ENCODE results near the gene RAPGEF6. TPM values are rescaled to one million over a fixed set of nuclear protein-coding genes. Genes with fewer than 3 reads are reported as not detected.

Gene RAPGEF6
- total and polyA plus RNA-seq, 2 experiments from 2014 or later, result 9.5 to 20.3 TPM

GRCh38 chr5:131605086-131605485, 29.9 kb downstream of the RAPGEF6 start:
- H3F3A ChIP-seq (replicated peaks; ENCODE audit: low read depth), result no peaks in the 10 kb centered on the region
- no peaks in the 10 kb centered on the region for H3K9me2 ChIP-seq (ENCODE audit: insufficient read depth)
- Mint-ChIP-seq H3K27ac (no peak overlapping the region), H3K4me1 (peaks cover 25% of the 10 kb centered on the region), H3K27me3 (ENCODE audit: insufficient read depth, low read depth, poor library complexity) (no peaks in the 10 kb centered on the region), H3K4me3 (no peak overlapping the region), H3K36me3 (ENCODE audit: low read depth) (peaks cover 7% of the 10 kb centered on the region; the same call in 2 of the 3 replicates), H3K9me3 (no peaks in the 10 kb centered on the region)
- H3K36me3 ChIP-seq (ENCODE audit: insufficient read depth), result no peaks in the 10 kb centered on the region; the same call in 1 of the 2 replicates
- no peak for DNase-seq (ENCODE audit: low spot score)
- no peak for ATAC-seq
- H3K79me2 ChIP-seq (replicated peaks; ENCODE audit: insufficient read depth), result peaks cover 66% of the 10 kb centered on the region
- H4K20me1 ChIP-seq (replicated peaks; ENCODE audit: insufficient read depth), result peaks cover 19% of the 10 kb centered on the region
- TF ChIP-seq STAT1 (IDR thresholded peaks at IDR 0.05; ENCODE audit: unreplicated experiment) (no peak), EZH2 (IDR thresholded peaks at IDR 0.05; ENCODE audit: low read depth, unreplicated experiment) (no peak), NANOG (IDR thresholded peaks at IDR 0.05; ENCODE audit: borderline replicate concordance) (no peak), ZNF331 (CRISPR knock-in tag; IDR thresholded peaks at IDR 0.05; ENCODE audit: low read depth) (no peak)
- no peak overlapping the region for H3K4me3 ChIP-seq
- H2AFZ ChIP-seq, result no peak overlapping the region
- no peaks in the 10 kb centered on the region for H3K27me3 ChIP-seq (ENCODE audit: insufficient read depth)
- no peak overlapping the region for H3K27ac ChIP-seq (ENCODE audit: low read depth)
- H3K4me2 ChIP-seq, result no peak overlapping the region
- 0 out of 2 replicates have a peak, but pooled peaks cover 7% of the 10 kb centered on the region for H3K4me1 ChIP-seq (ENCODE audit: insufficient read depth)

- Histone ChIP-seq H4K20me1 (replicated peaks; ENCODE audit: insufficient read depth) (0 out of 2 replicates have a peak, but pooled peaks cover 5% of the 10 kb centered on the region), H3K4me3 (no peak overlapping the region), H3K27me3 (ENCODE audit: insufficient read depth) (no peaks in the 10 kb centered on the region), H3K4me2 (no peak overlapping the region), H3K4me1 (ENCODE audit: insufficient read depth) (no peaks in the 10 kb centered on the region), H3F3A (replicated peaks; ENCODE audit: low read depth) (no peaks in the 10 kb centered on the region), H3K27ac (ENCODE audit: low read depth) (no peak overlapping the region), H3K79me2 (replicated peaks; ENCODE audit: insufficient read depth) (peaks cover 58% of the 10 kb centered on the region), H3K9me2 (ENCODE audit: insufficient read depth) (no peaks in the 10 kb centered on the region), H3K36me3 (ENCODE audit: insufficient read depth) (no peaks in the 10 kb centered on the region), H2AFZ (no peak overlapping the region)
- TF ChIP-seq CTCF (conservative IDR thresholded peaks at IDR 0.05; ENCODE audit: low read depth in 2 of 2), result no peak
- TF ChIP-seq CREB1 (CRISPR knock-in tag; IDR thresholded peaks at IDR 0.05; ENCODE audit: low read depth), result no peak
- TF ChIP-seq ZNF331 (CRISPR knock-in tag; IDR thresholded peaks at IDR 0.05; ENCODE audit: low read depth), result no peak
- no peak for TF ChIP-seq EZH2phosphoT487 (IDR thresholded peaks at IDR 0.05; ENCODE audit: unreplicated experiment)
- no peak for TF ChIP-seq ZNF114 (CRISPR knock-in tag; IDR thresholded peaks at IDR 0.05)
- TF ChIP-seq POLR2AphosphoS5 (IDR thresholded peaks at IDR 0.05; ENCODE audit: low read depth), result no peak
- no peak for TF ChIP-seq ETS1 (IDR thresholded peaks at IDR 0.05)
- no peak for TF ChIP-seq JUNB (IDR thresholded peaks at IDR 0.05; ENCODE audit: unreplicated experiment)
- no peak for TF ChIP-seq REST (IDR thresholded peaks at IDR 0.05; ENCODE audit: unreplicated experiment)
- TF ChIP-seq EZH2 (IDR thresholded peaks at IDR 0.05; ENCODE audit: low read depth, unreplicated experiment), result no peak
- H3K27me3 Mint-ChIP-seq (ENCODE audit: insufficient read depth, low read depth, poor library complexity), result no peaks in the 10 kb centered on the region
- H3K4me3 Mint-ChIP-seq, result no peak overlapping the region
- no peak for ATAC-seq
- peaks cover 19% of the 10 kb centered on the region; the same call in 2 of the 3 replicates for H3K9me3 Mint-ChIP-seq
- no peak overlapping the region for H3K27ac Mint-ChIP-seq
- no peak for DNase-seq (ENCODE audit: low spot score)
- no peaks in the 10 kb centered on the region for H3K4me1 Mint-ChIP-seq
- H3K36me3 Mint-ChIP-seq (ENCODE audit: low read depth), result peaks cover 39% of the 10 kb centered on the region
These were observed 39.7 kb downstream of the RAPGEF6 start for GRCh38 chr5:131595088-131596033.

Measured in GM23338 (cell line).